Gastrocnemius medialis (tissue), 4 donors: ENCODE measurements around the gene AK8.

Source experiments
- CTCF ChIP-seq, 5 experiments: fragments of 450-650 bp in 3 of 5; fragments of 200-600 bp in 2 of 5; sonication (generic) in 2 of 5; IDR thresholded peaks in 4 of 5; conservative IDR thresholded peaks in 1 of 5; 1 replicate in 4 of 5; 2 replicates in 1 of 5; pipeline ENCODE4 v1.5.1; 2016 to 2019; ENCODE audit warnings: antibody characterized with exemption in 5 of 5, mild to moderate bottlenecking in 3 of 5, moderate library complexity in 3 of 5
- POLR2A ChIP-seq, 2 donors: fragments of 450-650 bp; IDR thresholded peaks; one replicate each; pipeline ENCODE4 v1.6.1; 2017; ENCODE audit warnings: antibody characterized with exemption in 2 of 2, mild to moderate bottlenecking in 2 of 2, moderate library complexity in 2 of 2

GRCh38 chr9:132739710-132740310 lies 138.3 kb downstream of the AK8 start:
- no peak for TF ChIP-seq CTCF (IDR thresholded peaks at IDR 0.05 in 4 of 5, conservative IDR thresholded peaks at IDR 0.05 in 1 of 5)
- no peak for TF ChIP-seq POLR2A (IDR thresholded peaks at IDR 0.05)
